Esophagus muscularis mucosa (tissue), 4 donors: ENCODE measurements around the gene PTPN14.

ENCODE experiments used
- CTCF ChIP-seq, 3 experiments: fragments of 200-600 bp in 2 of 3; fragments of 450-650 bp in 1 of 3; sonication (generic) in 2 of 3; IDR thresholded peaks; one replicate each; pipeline ENCODE4 v1.5.1; 2017 to 2019; ENCODE audit warnings: antibody characterized with exemption in 3 of 3, mild to moderate bottlenecking in 2 of 3, moderate library complexity in 1 of 3
- EP300 ChIP-seq: sonication (generic); formaldehyde crosslinking; IDR thresholded peaks from one replicate; pipeline ENCODE4 v1.6.1; 2017; ENCODE audit warnings: antibody characterized with exemption
- POLR2A ChIP-seq: fragments of 450-650 bp; IDR thresholded peaks from one replicate; pipeline ENCODE4 v1.6.1; 2017; ENCODE audit warnings: antibody characterized with exemption, moderate library complexity, mild to moderate bottlenecking, low read depth
- POLR2AphosphoS5 ChIP-seq, 2 donors: sonication (generic); formaldehyde crosslinking; IDR thresholded peaks; one replicate each; pipeline ENCODE4 v1.6.1; 2017; ENCODE audit warnings: antibody characterized with exemption in 2 of 2

DNA sequence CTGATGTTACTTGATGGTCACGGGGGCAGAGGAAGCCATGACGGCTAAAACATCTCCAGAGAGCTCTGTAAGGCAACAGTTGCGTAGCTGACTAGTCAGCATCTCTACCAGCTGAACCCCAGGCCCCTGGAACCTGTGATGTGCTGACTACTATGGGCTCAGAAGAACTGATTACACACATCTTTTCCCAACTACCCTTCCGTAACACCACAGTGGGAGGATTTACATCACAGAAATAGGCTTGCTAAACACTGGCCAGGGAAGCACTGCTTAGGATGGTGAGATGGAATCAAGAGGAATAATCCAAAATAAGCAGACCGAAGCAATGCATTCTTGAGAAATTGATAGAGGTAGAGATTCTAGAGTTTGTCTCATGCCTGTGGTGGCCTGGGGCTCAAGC, 148.0 kb downstream of the PTPN14 start:
- TF ChIP-seq CTCF (IDR thresholded peaks at IDR 0.05) (no peak), POLR2A (no peak), EP300 (no peak), POLR2AphosphoS5 (IDR thresholded peaks at IDR 0.05) (no peak)
